K562 (cell line): ENCODE results near the gene TRDN.

Experiments
- TF ChIP-seq, protein P1 (sequence below): fragments of 450-650 bp; formaldehyde crosslinking; IDR thresholded peaks from 2 replicates; pipeline ENCODE4 v1.4.0; 2020; ENCODE audit warnings: mild to moderate bottlenecking, moderate library complexity
- TF ChIP-seq, protein P2 (sequence below): sonication (generic); formaldehyde crosslinking; IDR thresholded peaks from 2 replicates; pipeline ENCODE4 v1.5.0; 2020; ENCODE audit warnings: missing genetic modification reagents

DNA sequence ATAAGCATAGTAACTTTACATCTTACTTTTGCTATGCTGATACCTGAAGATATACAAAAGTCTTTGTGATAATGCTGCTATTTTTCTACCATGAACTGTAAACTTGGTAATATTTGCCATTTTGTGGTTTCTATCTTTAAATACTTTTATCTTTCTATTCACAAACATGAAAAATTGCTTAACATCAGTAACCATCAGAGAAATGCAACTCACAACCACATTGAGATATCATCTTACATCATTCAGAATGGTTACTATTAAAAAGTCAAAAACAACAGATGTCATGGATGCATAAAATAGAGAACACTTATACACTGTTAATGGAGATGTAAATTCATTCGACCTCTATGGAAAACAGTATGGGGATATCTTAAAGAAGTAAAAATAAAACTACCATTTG is 112.0 kb downstream of the TRDN start:
- TF ChIP-seq, protein P1, sequence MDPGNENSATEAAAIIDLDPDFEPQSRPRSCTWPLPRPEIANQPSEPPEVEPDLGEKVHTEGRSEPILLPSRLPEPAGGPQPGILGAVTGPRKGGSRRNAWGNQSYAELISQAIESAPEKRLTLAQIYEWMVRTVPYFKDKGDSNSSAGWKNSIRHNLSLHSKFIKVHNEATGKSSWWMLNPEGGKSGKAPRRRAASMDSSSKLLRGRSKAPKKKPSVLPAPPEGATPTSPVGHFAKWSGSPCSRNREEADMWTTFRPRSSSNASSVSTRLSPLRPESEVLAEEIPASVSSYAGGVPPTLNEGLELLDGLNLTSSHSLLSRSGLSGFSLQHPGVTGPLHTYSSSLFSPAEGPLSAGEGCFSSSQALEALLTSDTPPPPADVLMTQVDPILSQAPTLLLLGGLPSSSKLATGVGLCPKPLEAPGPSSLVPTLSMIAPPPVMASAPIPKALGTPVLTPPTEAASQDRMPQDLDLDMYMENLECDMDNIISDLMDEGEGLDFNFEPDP (CRISPR knock-in tag), result no peak
- TF ChIP-seq, protein P2, sequence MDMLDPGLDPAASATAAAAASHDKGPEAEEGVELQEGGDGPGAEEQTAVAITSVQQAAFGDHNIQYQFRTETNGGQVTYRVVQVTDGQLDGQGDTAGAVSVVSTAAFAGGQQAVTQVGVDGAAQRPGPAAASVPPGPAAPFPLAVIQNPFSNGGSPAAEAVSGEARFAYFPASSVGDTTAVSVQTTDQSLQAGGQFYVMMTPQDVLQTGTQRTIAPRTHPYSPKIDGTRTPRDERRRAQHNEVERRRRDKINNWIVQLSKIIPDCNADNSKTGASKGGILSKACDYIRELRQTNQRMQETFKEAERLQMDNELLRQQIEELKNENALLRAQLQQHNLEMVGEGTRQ, result no peak
